Naive thymus-derived CD4-positive, alpha-beta T cell (primary cell): ENCODE measurements around the gene ENDOV. TPM values are rescaled to one million over a fixed set of nuclear protein-coding genes. Genes with fewer than 3 reads are reported as not detected.
A peak's percentile ranks its signal among the peaks of the same experiment; 100 is the strongest.

Experiments used
- ATAC-seq: fragments of 150-1000 bp; cut with Tn5 transposase; 2 replicates; pipeline ENCODE4 v1.10.0; 2021; ENCODE audit warnings: mild to moderate bottlenecking, moderate library complexity
- CTCF ChIA-PET: fragments of 350-600 bp; sonication (Branson Sonifier 250); formaldehyde crosslinking; loops from one replicate; lab custom pipeline; 2021; ENCODE audit warnings: antibody characterized with exemption; lab: Charles Lee
- POLR2A ChIA-PET: fragments of 350-600 bp; sonication (Branson Sonifier 250); formaldehyde crosslinking; loops from one replicate; lab custom pipeline; 2021; ENCODE audit warnings: antibody characterized with exemption, inconsistent platforms; lab: Charles Lee
- DNase-seq, 9 donors: peaks; one replicate each; pipeline versions ENCODE4 v3.0.0 to v3.0.0-alpha.2; 2020 to 2022; ENCODE audit warnings: mixed read lengths in 1 of 9
- H3K27ac ChIP-seq: one replicate; pipeline ENCODE4 v1.7.0; 2013; ENCODE audit warnings: mild to moderate bottlenecking, low read depth, low read length, moderate library complexity
- H3K27me3 ChIP-seq, 2 donors: one replicate each; pipeline ENCODE4 v1.7.0; 2013; ENCODE audit warnings: low read length in 2 of 2, mild to moderate bottlenecking in 2 of 2, moderate library complexity in 2 of 2; ENCODE audit not compliant: control insufficient read depth in 2 of 2, insufficient read depth in 2 of 2
- H3K36me3 ChIP-seq, 3 experiments: 1 replicate in 2 of 3; 2 replicates in 1 of 3; pipeline ENCODE4 v1.7.0; 2013; ENCODE audit warnings: low read length in 3 of 3, mild to moderate bottlenecking in 3 of 3, moderate library complexity in 1 of 3; ENCODE audit not compliant: insufficient read depth in 3 of 3, control insufficient read depth in 2 of 3
- H3K4me1 ChIP-seq, 2 donors: one replicate each; pipeline ENCODE4 v1.7.0; 2013; ENCODE audit warnings: low read length in 2 of 2, mild to moderate bottlenecking in 2 of 2, moderate library complexity in 1 of 2; ENCODE audit not compliant: control insufficient read depth in 2 of 2, insufficient read depth in 2 of 2
- H3K4me3 ChIP-seq: 2 replicates; pipeline ENCODE4 v1.7.0; 2013; ENCODE audit warnings: mild to moderate bottlenecking, low read length
- H3K9me3 ChIP-seq, 3 experiments: 1 replicate in 2 of 3; 2 replicates in 1 of 3; pipeline ENCODE4 v1.7.0; 2013; ENCODE audit warnings: low read length in 3 of 3; ENCODE audit not compliant: control insufficient read depth in 2 of 3
- H3K27ac Mint-ChIP-seq, 9 donors: one replicate each; pipeline ENCODE4 v1.8.0; 2020 to 2022; ENCODE audit warnings: mixed read lengths in 9 of 9, mild to moderate bottlenecking in 8 of 9, moderate library complexity in 5 of 9, inconsistent platforms in 2 of 9
- H3K27me3 Mint-ChIP-seq, 5 donors: one replicate each; pipeline ENCODE4 v1.8.0; 2021 to 2022; ENCODE audit warnings: mixed read lengths in 5 of 5, mild to moderate bottlenecking in 1 of 5
- H3K36me3 Mint-ChIP-seq, 5 donors: one replicate each; pipeline ENCODE4 v1.8.0; 2020 to 2022; ENCODE audit warnings: mixed read lengths in 5 of 5, mild to moderate bottlenecking in 3 of 5, inconsistent platforms in 1 of 5
- H3K4me1 Mint-ChIP-seq, 7 donors: one replicate each; pipeline ENCODE4 v1.8.0; 2020 to 2022; ENCODE audit warnings: mixed read lengths in 7 of 7, mild to moderate bottlenecking in 3 of 7, inconsistent platforms in 1 of 7
- H3K4me3 Mint-ChIP-seq, 10 donors: one replicate each; pipeline ENCODE4 v1.8.0; 2020 to 2022; ENCODE audit warnings: mild to moderate bottlenecking in 10 of 10, mixed read lengths in 10 of 10, moderate library complexity in 6 of 10, inconsistent platforms in 2 of 10
- H3K9me3 Mint-ChIP-seq, 11 donors: one replicate each; pipeline ENCODE4 v1.8.0; 2020 to 2022; ENCODE audit warnings: mixed read lengths in 11 of 11, mild to moderate bottlenecking in 4 of 11, inconsistent platforms in 1 of 11, moderate library complexity in 1 of 11
- intact Hi-C, 2 donors: fragments of 100-400 bp; cut with micrococcal nuclease; formaldehyde crosslinking; loops; one replicate each; pipeline ENCODE4 v1.15.1; 2023
- polyA plus RNA-seq, 2 donors: library from polyadenylated mRNA; unstranded; fragments of 300-500 nt; fragmentation: Illumina TruSeq; gene quantifications; one replicate each; pipeline ENCODE4 v1.2.3, GENCODE V29; 2021
- total RNA-seq, 6 experiments: library from RNA in 5 of 6; stranded (reverse) in 5 of 6; gene quantifications; 1 replicate in 5 of 6; 2 replicates in 1 of 6; pipeline ENCODE4 v1.2.3 and lab custom pipeline; 2021 to 2026

The ENDOV gene
- total and polyA plus RNA-seq, 7 experiments from 2014 or later: 7.5 to 26.5 (median 20.9) TPM

DNA sequence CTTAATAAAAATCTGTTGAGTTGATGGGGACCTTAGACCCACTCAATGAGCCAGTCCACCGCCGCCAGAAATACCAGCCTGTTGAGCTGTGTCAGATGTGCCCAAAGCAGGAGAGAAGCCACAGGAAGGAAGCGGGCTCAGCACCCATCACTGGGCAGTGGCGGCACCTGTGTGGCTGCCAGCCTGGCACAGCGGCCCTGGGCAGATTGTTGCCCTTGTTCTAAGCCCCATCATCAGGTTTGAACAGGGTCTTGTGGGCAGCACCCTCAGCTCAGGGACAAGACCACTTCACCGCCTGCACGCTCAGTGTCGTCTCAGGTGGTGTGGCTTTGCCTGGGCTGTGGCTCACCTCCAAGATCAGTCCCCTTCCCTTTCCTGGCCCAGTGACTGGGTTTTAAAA, 9.3 kb downstream of the ENDOV start:
- DNase-seq: no peak
- CTCF ChIA-PET: interaction anchor here (0.7 kb wide), 1 partner anchor 1210 kb away, joined by 3 read pairs; no protein-coding TSS in a partner anchor
- peak overlapping the region in 1 of 9 donors; percentile 45 for H3K27ac Mint-ChIP-seq

DNA sequence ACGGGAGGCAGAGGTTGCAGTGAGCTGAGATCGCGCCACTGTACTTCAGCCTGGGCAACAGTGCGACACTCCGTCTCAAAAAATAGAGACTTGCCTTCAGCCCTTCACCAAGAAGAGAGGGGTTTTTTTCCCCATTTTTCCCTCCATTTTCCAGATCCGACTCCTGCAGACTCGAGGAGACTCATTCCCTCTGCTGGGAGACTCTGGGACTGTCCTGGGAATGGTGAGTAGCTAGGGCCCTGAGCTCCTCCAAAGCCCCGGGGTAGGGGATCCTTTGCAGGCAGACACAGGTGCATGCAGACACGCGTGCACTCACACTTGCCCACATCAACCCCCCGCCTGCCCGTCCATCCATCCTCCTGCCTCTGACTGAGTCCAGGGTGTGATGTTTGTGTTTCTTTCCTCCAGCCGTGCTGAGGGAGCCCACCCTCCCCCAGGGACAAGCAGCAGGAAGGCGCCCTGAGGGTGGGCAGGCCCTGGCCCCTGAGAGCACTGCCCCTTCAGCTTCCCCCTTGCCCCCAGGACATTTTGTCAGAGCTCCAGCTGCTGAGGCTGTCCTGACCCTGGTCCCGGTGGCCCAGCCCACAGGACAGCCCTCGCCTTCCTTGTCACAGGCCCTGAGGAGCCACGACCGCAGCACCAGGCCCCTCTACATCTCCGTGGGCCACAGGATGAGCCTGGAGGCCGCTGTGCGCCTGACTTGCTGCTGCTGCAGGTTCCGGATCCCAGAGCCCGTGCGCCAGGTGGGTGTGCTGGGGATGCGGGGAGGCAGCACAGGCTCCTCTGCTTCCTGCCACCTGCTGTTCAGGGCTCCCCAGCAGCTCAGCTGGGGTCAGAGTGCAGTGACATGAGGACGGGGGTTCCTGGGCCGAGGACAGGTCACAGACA, 10.2 kb downstream of the ENDOV start:
- no peak overlapping the region for H3K4me3 ChIP-seq
- DNase-seq (no peak), ATAC-seq (no peak)
- ChIA-PET POLR2A (interaction anchor here (0.6 kb wide), 1 partner anchor 474 kb away, joined by 4 read pairs; no protein-coding TSS in a partner anchor), CTCF (interaction anchor here (0.6 to 4.0 kb wide), 5 partner anchors 474 to 1209 kb away, joined by 3 to 26 read pairs (median 4); no protein-coding TSS in a partner anchor)
- H3K27ac ChIP-seq: no peak overlapping the region
- H3K4me1 ChIP-seq: peaks cover 8 to 11% of the 10 kb centered on the region in 2 donors
- peaks cover 4 to 16% (median 5%) of the 10 kb centered on the region in 7 donors for H3K4me1 Mint-ChIP-seq
- H3K36me3 Mint-ChIP-seq: peaks cover 0 to under 1% (median 0%) of the 10 kb centered on the region in 5 donors
- intact Hi-C loops: loop anchor here (5.0 to 10.0 kb wide), 2 partner anchors 120 to 357 kb away; partner anchors contain the start of gene RPTOR (in 1 of the 2)
- no peaks in the 10 kb centered on the region for H3K27me3 ChIP-seq
- H3K27me3 Mint-ChIP-seq: no peaks in the 10 kb centered on the region
- no peaks in the 10 kb centered on the region for H3K36me3 ChIP-seq
- no peaks in the 10 kb centered on the region for H3K9me3 Mint-ChIP-seq
- no peaks in the 10 kb centered on the region for H3K9me3 ChIP-seq
- H3K27ac Mint-ChIP-seq: no peak overlapping the region
- H3K4me3 Mint-ChIP-seq: no peak overlapping the region

More for the DNA sequence above, 9.3 kb downstream of the ENDOV start:
- H3K27me3 ChIP-seq: no peaks in the 10 kb centered on the region
- H3K27ac ChIP-seq: no peak overlapping the region
- H3K9me3 ChIP-seq: no peaks in the 10 kb centered on the region
- H3K36me3 ChIP-seq: no peaks in the 10 kb centered on the region
- H3K4me1 ChIP-seq: peaks cover 8 to 11% of the 10 kb centered on the region in 2 donors
- no peak for ATAC-seq
- POLR2A ChIA-PET: no interaction called here
- Mint-ChIP-seq H3K9me3 (no peaks in the 10 kb centered on the region), H3K27me3 (no peaks in the 10 kb centered on the region), H3K4me3 (no peak overlapping the region), H3K4me1 (peaks cover 4 to 16% (median 7%) of the 10 kb centered on the region in 7 donors), H3K36me3 (peaks cover 0 to 7% (median 0%) of the 10 kb centered on the region in 5 donors)
- H3K4me3 ChIP-seq: no peak overlapping the region
- intact Hi-C loops: loop anchor here in 1 of 2 donors (10.0 kb wide), 1 partner anchor 121 kb away; the partner anchor contains the start of gene RPTOR

DNA sequence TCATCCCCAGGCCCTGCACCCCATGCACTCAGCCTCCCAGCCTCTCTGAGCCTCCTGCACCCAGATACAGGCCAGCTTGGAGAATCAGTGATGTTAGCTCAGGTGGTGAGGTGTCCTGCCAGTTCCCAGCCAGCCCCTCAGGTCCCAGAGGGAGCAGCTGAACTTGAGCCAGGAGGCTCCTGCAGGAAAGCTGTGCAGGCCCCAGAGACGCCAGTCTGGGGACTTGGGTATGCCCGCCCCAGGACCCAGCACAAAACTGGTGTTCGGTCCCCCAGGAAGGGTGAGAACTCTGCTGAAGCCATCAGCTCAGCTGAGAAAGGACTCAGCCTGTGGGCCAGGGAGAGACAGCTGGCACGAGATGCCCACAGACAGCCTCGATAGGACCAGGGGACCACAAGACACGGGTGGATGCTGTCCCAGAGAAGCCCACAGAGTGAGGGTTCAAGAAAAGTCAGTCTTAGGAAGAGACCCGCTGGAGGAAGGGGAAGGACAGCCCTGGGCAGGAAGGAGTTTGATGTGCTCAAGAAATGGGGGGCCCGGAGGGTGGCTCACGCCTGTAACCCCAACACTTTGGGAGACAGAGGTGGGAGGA, 11.0 kb downstream of the ENDOV start:
- POLR2A ChIA-PET: interaction anchor here (0.6 kb wide), 1 partner anchor 473 kb away, joined by 4 read pairs; no protein-coding TSS in a partner anchor
- H3K4me1 ChIP-seq: peaks cover 8 to 11% of the 10 kb centered on the region in 2 donors
- no peak overlapping the region for H3K4me3 ChIP-seq
- CTCF ChIA-PET: interaction anchor here (0.6 to 4.0 kb wide), 4 partner anchors 474 to 563 kb away, joined by 4 to 26 read pairs (median 4); no protein-coding TSS in a partner anchor
- no peak for ATAC-seq
- H3K27me3 ChIP-seq: no peaks in the 10 kb centered on the region
- Mint-ChIP-seq H3K27me3 (no peaks in the 10 kb centered on the region), H3K9me3 (no peaks in the 10 kb centered on the region), H3K4me1 (peaks cover 4 to 16% (median 5%) of the 10 kb centered on the region in 7 donors), H3K36me3 (no peaks in the 10 kb centered on the region), H3K27ac (no peak overlapping the region), H3K4me3 (no peak overlapping the region)
- no peaks in the 10 kb centered on the region for H3K9me3 ChIP-seq
- H3K36me3 ChIP-seq: no peaks in the 10 kb centered on the region
- H3K27ac ChIP-seq: no peak overlapping the region
- intact Hi-C loops: loop anchor here (5.0 to 10.0 kb wide), 2 partner anchors 119 to 356 kb away; partner anchors contain the start of gene RPTOR (in 1 of the 2)
- no peak for DNase-seq

DNA sequence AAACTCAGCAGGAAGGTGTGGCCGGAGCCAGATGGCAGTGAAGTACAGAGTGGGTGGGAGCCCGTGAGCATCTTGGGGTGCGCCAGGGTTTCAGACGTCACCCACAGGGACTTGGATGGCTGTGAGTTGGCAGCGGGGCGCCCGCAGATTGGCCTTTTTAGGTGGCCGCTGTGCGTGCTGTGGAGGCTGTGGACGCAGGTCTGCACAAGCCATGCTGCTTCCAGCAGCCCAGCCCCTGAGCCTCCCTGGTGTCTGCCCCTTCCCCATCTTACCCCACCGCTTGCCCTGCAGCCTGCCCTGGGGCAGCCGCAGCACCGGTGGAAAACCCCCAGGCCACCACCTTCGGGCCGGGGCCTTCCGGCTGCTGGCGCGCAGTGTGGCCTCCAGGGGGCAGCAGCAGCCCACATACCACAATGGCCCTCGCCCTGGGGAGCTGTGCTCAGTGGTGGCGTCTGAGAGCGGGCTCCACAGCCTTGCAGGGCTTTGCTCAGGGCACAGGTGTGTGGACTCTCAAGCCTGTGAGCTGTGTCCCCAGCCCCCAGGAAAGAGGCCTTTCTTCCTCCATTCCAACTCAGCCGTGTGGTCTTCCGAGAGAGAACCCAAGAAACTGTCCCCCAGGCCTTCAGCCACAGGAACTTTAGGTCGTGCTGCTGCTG, 11.8 kb downstream of the ENDOV start:
- peak; percentile 99 for ATAC-seq
- no peak overlapping the region for H3K27ac ChIP-seq
- H3K27ac Mint-ChIP-seq: peak overlapping the region in 1 of 9 donors; percentile 11
- DNase-seq: peak; percentile 72 to 91 (median 86)
- ChIA-PET CTCF (interaction anchor here (0.6 to 4.0 kb wide), 18 partner anchors 12 to 676 kb away, joined by 3 to 26 read pairs (median 4); no protein-coding TSS in a partner anchor), POLR2A (interaction anchor here (0.7 to 1.0 kb wide), 2 partner anchors 28 to 543 kb away, joined by 3 read pairs; no protein-coding TSS in a partner anchor)
- H3K36me3 Mint-ChIP-seq: no peaks in the 10 kb centered on the region
- no peaks in the 10 kb centered on the region for H3K27me3 Mint-ChIP-seq
- intact Hi-C loops: loop anchor here (1.0 to 10.0 kb wide), 6 partner anchors 118 to 675 kb away; partner anchors contain the start of gene RPTOR (in 1 of the 2)
- H3K4me3 ChIP-seq: no peak overlapping the region
- no peaks in the 10 kb centered on the region for H3K27me3 ChIP-seq
- no peaks in the 10 kb centered on the region for H3K9me3 Mint-ChIP-seq
- H3K9me3 ChIP-seq: no peaks in the 10 kb centered on the region
- peak overlapping the region in 1 of 10 donors; percentile 5 for H3K4me3 Mint-ChIP-seq
- H3K4me1 ChIP-seq: peaks cover 8 to 11% of the 10 kb centered on the region in 2 donors
- H3K36me3 ChIP-seq: no peaks in the 10 kb centered on the region
- peaks cover 4 to 16% (median 5%) of the 10 kb centered on the region in 7 donors for H3K4me1 Mint-ChIP-seq

DNA sequence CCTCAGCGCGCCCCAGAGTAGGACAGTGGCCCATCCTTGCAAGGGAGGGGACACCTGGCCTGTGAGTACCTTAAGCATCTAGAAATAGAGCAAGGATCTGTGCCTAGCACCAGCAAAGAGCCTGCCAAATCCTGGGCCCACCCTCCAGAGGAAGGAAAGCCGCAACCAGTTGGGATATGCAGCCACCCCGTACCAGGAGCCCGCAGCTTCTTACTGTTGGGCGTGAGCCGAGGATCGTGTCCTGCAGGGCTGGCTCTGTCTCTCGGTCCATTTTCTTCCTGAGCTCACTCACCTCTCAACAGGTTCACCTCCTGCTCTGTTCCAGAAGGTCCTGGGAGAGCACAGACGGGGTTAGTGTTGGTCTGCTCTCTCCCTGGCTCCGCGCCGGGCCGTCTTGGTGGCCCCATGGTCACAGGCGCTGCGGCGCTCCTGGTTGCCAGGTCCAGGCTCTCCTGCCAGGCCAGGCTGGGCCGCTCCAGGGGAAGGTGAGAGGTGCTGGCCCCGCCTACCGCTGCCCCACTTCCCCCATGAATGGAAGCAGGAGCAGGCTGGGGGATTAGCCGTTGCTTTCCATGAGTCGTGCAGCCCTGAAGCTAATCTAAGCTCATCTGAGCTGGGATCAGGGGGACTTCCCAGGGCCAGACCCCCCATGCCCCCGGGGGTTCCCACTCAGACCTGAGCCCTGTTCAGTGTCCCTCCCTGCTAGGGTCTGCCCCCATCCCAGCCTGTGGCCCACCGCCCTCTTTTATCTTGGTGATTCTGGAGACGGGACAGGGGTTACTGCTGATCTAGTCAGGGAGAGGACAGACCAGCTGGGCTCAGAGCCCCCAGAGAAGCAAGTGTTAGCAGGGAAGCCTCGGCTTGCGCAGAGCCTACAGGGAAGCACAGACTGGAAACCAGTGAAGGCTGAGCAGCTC, 12.7 kb downstream of the ENDOV start:
- Mint-ChIP-seq H3K27me3 (no peaks in the 10 kb centered on the region), H3K27ac (peak overlapping the region in 1 of 9 donors; percentile 11), H3K9me3 (no peaks in the 10 kb centered on the region), H3K36me3 (no peaks in the 10 kb centered on the region), H3K4me1 (peaks cover 4 to 16% (median 5%) of the 10 kb centered on the region in 7 donors), H3K4me3 (no peak overlapping the region)
- Histone ChIP-seq H3K9me3 (no peaks in the 10 kb centered on the region), H3K36me3 (no peaks in the 10 kb centered on the region), H3K27me3 (no peaks in the 10 kb centered on the region), H3K27ac (no peak overlapping the region), H3K4me3 (no peak overlapping the region), H3K4me1 (peaks cover 8 to 11% of the 10 kb centered on the region in 2 donors)
- no peak for ATAC-seq
- intact Hi-C loops: loop anchor here (1.0 to 10.0 kb wide), 6 partner anchors 117 to 674 kb away; partner anchors contain the start of gene RPTOR (in 1 of the 2)
- POLR2A ChIA-PET: interaction anchor here (0.5 to 1.1 kb wide), 6 partner anchors 27 to 543 kb away, joined by 3 read pairs; no protein-coding TSS in a partner anchor
- CTCF ChIA-PET: interaction anchor here (0.6 to 4.0 kb wide), 19 partner anchors 11 to 676 kb away, joined by 3 to 26 read pairs (median 4); no protein-coding TSS in a partner anchor
- no peak for DNase-seq
